K562 (cell line): ENCODE results near the gene TP53BP1. TPM values are rescaled to one million over a fixed set of nuclear protein-coding genes. Genes with fewer than 3 reads are reported as not detected.

Source experiments
- ATAC-seq: fragments of 200-7000 bp; cut with Tn5 transposase; 3 replicates; pipeline ENCODE4 v1.9.1; 2020; ENCODE audit warnings: moderate library complexity
- BruUV-seq: library from RNA; stranded (reverse); fragments of 400-500 nt; replicated peaks from 2 replicates; lab custom pipeline; 2021; lab: Mats Ljungman, UMichigan
- CTCF ChIA-PET: fragments of 300-600 bp; formaldehyde crosslinking; extraction: SDS; loops from one replicate; lab custom pipeline; 2021; ENCODE audit warnings: low intra/inter-chr PET ratio; lab: Yijun Ruan, JAX
- POLR2A ChIA-PET: fragments of 300-600, 350-650 bp; sonication (Branson Sonifier 250); formaldehyde crosslinking; extraction: SDS; loops from one replicate; lab custom pipeline; 2021; ENCODE audit warnings: antibody characterized with exemption, inconsistent platforms; lab: Yijun Ruan, JAX
- DNase-seq, 4 experiments: peaks; one replicate each; pipeline versions ENCODE4 v3.0.0 to v3.0.0-alpha.2; 2011 to 2018; ENCODE audit warnings: low spot score in 3 of 4, mixed read lengths in 3 of 4; ENCODE audit errors: extremely low read depth in 1 of 4
- FAIRE-seq: peaks from 2 replicates; lab custom pipeline; 2011; peaks lifted over from hg19 to GRCh38; lab: Jason Lieb, UNC
- H2AFZ ChIP-seq: 2 replicates; pipeline ENCODE4 v1.6.0; 2011; ENCODE audit warnings: low read depth, low read length, control low read depth, inconsistent platforms
- H3K27ac ChIP-seq: fragments of 200-600 bp; 3 replicates; pipeline ENCODE4 v1.8.0; 2011; ENCODE audit warnings: low read depth, mild to moderate bottlenecking, control low read depth, inconsistent platforms, low read length, moderate library complexity, mixed read lengths; ENCODE audit errors: extremely low read depth
- H3K27me3 ChIP-seq, 2 experiments: fragments of 300-600 bp in 1 of 2; 2 replicates in 1 of 2; 3 replicates in 1 of 2; pipeline versions ENCODE4 v1.6.0 to v1.8.0; 2011; ENCODE audit warnings: inconsistent platforms in 2 of 2, low read length in 2 of 2, mild to moderate bottlenecking in 1 of 2, mixed read lengths in 1 of 2, moderate library complexity in 1 of 2; ENCODE audit not compliant: control insufficient read depth in 2 of 2, insufficient read depth in 2 of 2
- H3K36me3 ChIP-seq: fragments of 300-600 bp; 3 replicates; pipeline ENCODE4 v1.8.0; 2011; ENCODE audit warnings: mild to moderate bottlenecking, low read length, inconsistent platforms; ENCODE audit not compliant: control insufficient read depth, insufficient read depth
- H3K4me1 ChIP-seq, 2 experiments: fragments of 200-600 bp in 1 of 2; replicated peaks in 1 of 2; 2 replicates in 1 of 2; 3 replicates in 1 of 2; pipeline versions ENCODE4 v1.5.1 to v1.8.0; 2011; ENCODE audit warnings: inconsistent platforms in 2 of 2, low read length in 2 of 2, mild to moderate bottlenecking in 1 of 2, mixed read lengths in 1 of 2, moderate library complexity in 1 of 2; ENCODE audit not compliant: control insufficient read depth in 2 of 2, insufficient read depth in 2 of 2
- H3K4me2 ChIP-seq: 2 replicates; pipeline ENCODE4 v1.6.1; 2011; ENCODE audit warnings: low read length, control low read depth, inconsistent platforms, mixed read lengths; ENCODE audit not compliant: insufficient read depth
- H3K4me3 ChIP-seq: fragments of 200-600 bp; sonication (generic), shearing (Covaris generic); 2 replicates; pipeline ENCODE4 v1.5.1; 2016; ENCODE audit warnings: control low read depth, inconsistent platforms
- H3K79me2 ChIP-seq: fragments of 200-600 bp; 3 replicates; pipeline ENCODE4 v1.8.0; 2011; ENCODE audit warnings: low read length, inconsistent platforms; ENCODE audit not compliant: control insufficient read depth, insufficient read depth
- H3K9ac ChIP-seq, 2 experiments: 2 replicates each; pipeline versions ENCODE4 v1.6.0 to v1.6.1; 2011; ENCODE audit warnings: low read depth in 2 of 2, low read length in 2 of 2, control low read depth in 1 of 2, inconsistent platforms in 1 of 2, mild to moderate bottlenecking in 1 of 2, mixed read lengths in 1 of 2; ENCODE audit not compliant: insufficient read depth in 1 of 2
- H3K9me1 ChIP-seq: one replicate; pipeline ENCODE4 v1.6.0; 2011; ENCODE audit warnings: inconsistent platforms, mild to moderate bottlenecking, low read length, moderate library complexity; ENCODE audit not compliant: control insufficient read depth, insufficient read depth
- H3K9me3 ChIP-seq: replicated peaks from 2 replicates; pipeline ENCODE4 v1.5.1; 2011; ENCODE audit warnings: low read depth, low read length, inconsistent platforms; ENCODE audit not compliant: control insufficient read depth, insufficient read depth
- H4K20me1 ChIP-seq: replicated peaks from 2 replicates; pipeline ENCODE4 v1.6.1; 2011; ENCODE audit warnings: low read length, inconsistent platforms, mixed read lengths; ENCODE audit not compliant: control insufficient read depth, insufficient read depth
- CBFA2T2 ChIP-seq: fragments of 450-650 bp; conservative IDR thresholded peaks from 2 replicates; pipeline ENCODE4 v1.6.1; 2017; ENCODE audit warnings: mild to moderate bottlenecking
- KLF6 ChIP-seq: fragments of 250-450 bp; sonication (Bioruptor Pico); IDR thresholded peaks from 2 replicates; pipeline ENCODE4 v1.4.0; 2020; ENCODE audit warnings: mild to moderate bottlenecking, moderate library complexity, borderline replicate concordance
- PRPF4 ChIP-seq: fragments of 200-400 bp; formaldehyde crosslinking; IDR thresholded peaks from one replicate; pipeline ENCODE4 v1.6.1; 2017; ENCODE audit warnings: low read length, low read depth, mild to moderate bottlenecking; ENCODE audit not compliant: insufficient read depth, poor library complexity, severe bottlenecking
- SFPQ ChIP-seq: fragments of 200-400 bp; formaldehyde crosslinking; IDR thresholded peaks from 2 replicates; pipeline ENCODE4 v1.6.1; 2017; ENCODE audit warnings: mild to moderate bottlenecking, low read depth, low read length, moderate library complexity
- in situ Hi-C: fragments of 300-500 bp; cut with MboI; formaldehyde crosslinking; loops from 4 replicates; pipeline ENCODE4 v1.15.0; 2018; ENCODE audit warnings: inconsistent platforms, mixed read lengths
- intact Hi-C: fragments of 100-400 bp; cut with micrococcal nuclease; formaldehyde crosslinking; loops from 2 replicates; pipeline ENCODE4 v1.14.2; 2022
- polyA plus RNA-seq, 8 experiments: library from polyadenylated mRNA; depleted of rRNA in 4 of 8; stranded (reverse) in 5 of 8; unstranded in 3 of 8; fragments of >200 nt; fragmentation: Nextera tagmentation in 2 of 8; fragmentation: Illumina TruSeq in 1 of 8; extraction: Ambion mirVana in 2 of 8; extraction: Trizol in 1 of 8; gene quantifications; 2 replicates each; pipeline versions ENCODE4 v1.2.1 to v1.2.3, GENCODE V29; 2011 to 2014; ENCODE audit warnings: inconsistent platforms in 1 of 8, missing spikeins in 1 of 8
- total RNA-seq, 7 experiments: library from RNA; depleted of rRNA in 6 of 7; stranded (reverse); fragments of >200 nt in 6 of 7; fragmentation: Illumina TruSeq in 2 of 7; extraction: Trizol in 2 of 7; gene quantifications; 2 replicates each; pipeline versions ENCODE4 v1.2.1 to v1.2.3, GENCODE V29; 2011 to 2021; ENCODE audit warnings: low replicate concordance in 1 of 7

The TP53BP1 gene
- total and polyA plus RNA-seq, 9 of the 15 experiments (the other 6 are each of a cell fraction or from before 2014, with no cell fraction given) = 5.7 to 63.3 (median 30.9) TPM

DNA sequence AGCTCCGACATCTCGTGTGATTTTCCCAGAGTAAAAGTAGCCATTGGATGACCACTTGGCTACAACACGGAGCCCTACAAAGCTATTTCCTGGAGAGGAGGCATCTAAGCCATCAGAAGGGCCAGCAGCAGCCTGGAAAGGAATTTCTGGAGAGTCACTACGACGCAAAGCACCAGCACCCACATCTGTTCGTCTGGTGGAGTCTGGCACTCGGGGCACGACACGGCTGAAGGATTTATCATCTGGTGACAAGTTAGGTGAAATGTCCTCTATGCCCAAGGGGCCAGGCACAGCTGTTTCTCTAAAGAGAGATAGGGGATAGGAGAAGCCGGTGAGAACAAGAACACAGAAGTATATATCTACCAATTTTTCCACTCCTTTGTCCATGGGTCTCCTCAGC is 72.5 kb downstream of the TP53BP1 start (continued):
- no peak for TF ChIP-seq SFPQ

DNA sequence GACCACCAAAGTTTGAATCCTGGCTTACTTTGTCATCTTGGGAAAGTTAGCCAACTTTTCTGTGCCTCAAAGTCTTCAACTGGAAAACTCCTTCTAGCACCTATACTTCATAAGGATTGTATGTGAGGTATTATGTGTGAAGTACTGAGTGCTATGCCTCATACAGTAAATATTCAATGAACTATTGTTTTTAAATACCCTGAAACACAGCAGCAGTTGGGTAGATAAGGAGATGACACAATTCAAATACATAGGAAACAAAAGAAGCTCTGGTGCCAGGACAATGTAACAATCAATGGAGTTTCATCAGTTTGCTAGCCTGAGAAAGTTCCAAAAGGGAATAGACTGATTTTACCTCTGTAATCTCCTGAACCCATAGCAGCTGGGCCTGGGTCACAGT is 78.8 kb downstream of the TP53BP1 start:
- Histone ChIP-seq H4K20me1 (no peaks in the 10 kb centered on the region), H3K9me1 (no peaks in the 10 kb centered on the region), H3K27me3 (no peaks in the 10 kb centered on the region), H3K4me2 (no peak overlapping the region), H3K9ac (no peak overlapping the region), H3K36me3 (peaks cover 76% of the 10 kb centered on the region), H2AFZ (no peak overlapping the region), H3K27ac (no peak overlapping the region), H3K4me1 (peaks cover 0 to 22% of the 10 kb centered on the region in 2 experiments; a peak in 2 of 5 replicates), H3K9me3 (no peaks in the 10 kb centered on the region), H3K4me3 (no peak overlapping the region), H3K79me2 (no peaks in the 10 kb centered on the region)
- no peak for DNase-seq
- intact Hi-C loops (no loop called here), in situ Hi-C loops (no loop called here)
- BruUV-seq = no TSS peak
- ChIA-PET POLR2A (interaction anchor here (0.6 kb wide), 1 partner anchor 38 kb away, joined by 3 read pairs; no protein-coding TSS in a partner anchor), CTCF (no interaction called here)
- FAIRE-seq = no peak
- ATAC-seq = no peak
- TF ChIP-seq KLF6 (CRISPR knock-in tag) (no peak), CBFA2T2 (no peak), PRPF4 (no peak)
